K562 (cell line): ENCODE results near the gene TNIP1. TPM values are rescaled to one million over a fixed set of nuclear protein-coding genes. Genes with fewer than 3 reads are reported as not detected.
A peak's percentile ranks its signal among the peaks of the same experiment; 100 is the strongest.

Source experiments
- ATAC-seq: fragments of 200-7000 bp; cut with Tn5 transposase; 3 replicates; pipeline ENCODE4 v1.9.1; 2020; ENCODE audit warnings: moderate library complexity
- BruUV-seq: library from RNA; stranded (reverse); fragments of 400-500 nt; replicated peaks from 2 replicates; lab custom pipeline; 2021; lab: Mats Ljungman, UMichigan
- CTCF ChIA-PET: fragments of 300-600 bp; formaldehyde crosslinking; extraction: SDS; loops from one replicate; lab custom pipeline; 2021; ENCODE audit warnings: low intra/inter-chr PET ratio; lab: Yijun Ruan, JAX
- POLR2A ChIA-PET: fragments of 300-600, 350-650 bp; sonication (Branson Sonifier 250); formaldehyde crosslinking; extraction: SDS; loops from one replicate; lab custom pipeline; 2021; ENCODE audit warnings: antibody characterized with exemption, inconsistent platforms; lab: Yijun Ruan, JAX
- DNase-seq, 4 experiments: peaks; one replicate each; pipeline versions ENCODE4 v3.0.0 to v3.0.0-alpha.2; 2011 to 2018; ENCODE audit warnings: low spot score in 3 of 4, mixed read lengths in 3 of 4; ENCODE audit errors: extremely low read depth in 1 of 4
- FAIRE-seq: peaks from 2 replicates; lab custom pipeline; 2011; peaks lifted over from hg19 to GRCh38; lab: Jason Lieb, UNC
- H2AFZ ChIP-seq: 2 replicates; pipeline ENCODE4 v1.6.0; 2011; ENCODE audit warnings: low read depth, low read length, control low read depth, inconsistent platforms
- H3K27ac ChIP-seq: fragments of 200-600 bp; 3 replicates; pipeline ENCODE4 v1.8.0; 2011; ENCODE audit warnings: low read depth, mild to moderate bottlenecking, control low read depth, inconsistent platforms, low read length, moderate library complexity, mixed read lengths; ENCODE audit errors: extremely low read depth
- H3K27me3 ChIP-seq, 2 experiments: fragments of 300-600 bp in 1 of 2; 2 replicates in 1 of 2; 3 replicates in 1 of 2; pipeline versions ENCODE4 v1.6.0 to v1.8.0; 2011; ENCODE audit warnings: inconsistent platforms in 2 of 2, low read length in 2 of 2, mild to moderate bottlenecking in 1 of 2, mixed read lengths in 1 of 2, moderate library complexity in 1 of 2; ENCODE audit not compliant: control insufficient read depth in 2 of 2, insufficient read depth in 2 of 2
- H3K36me3 ChIP-seq: fragments of 300-600 bp; 3 replicates; pipeline ENCODE4 v1.8.0; 2011; ENCODE audit warnings: mild to moderate bottlenecking, low read length, inconsistent platforms; ENCODE audit not compliant: control insufficient read depth, insufficient read depth
- H3K4me1 ChIP-seq, 2 experiments: fragments of 200-600 bp in 1 of 2; replicated peaks in 1 of 2; 2 replicates in 1 of 2; 3 replicates in 1 of 2; pipeline versions ENCODE4 v1.5.1 to v1.8.0; 2011; ENCODE audit warnings: inconsistent platforms in 2 of 2, low read length in 2 of 2, mild to moderate bottlenecking in 1 of 2, mixed read lengths in 1 of 2, moderate library complexity in 1 of 2; ENCODE audit not compliant: control insufficient read depth in 2 of 2, insufficient read depth in 2 of 2
- H3K4me2 ChIP-seq: 2 replicates; pipeline ENCODE4 v1.6.1; 2011; ENCODE audit warnings: low read length, control low read depth, inconsistent platforms, mixed read lengths; ENCODE audit not compliant: insufficient read depth
- H3K4me3 ChIP-seq: fragments of 200-600 bp; sonication (generic), shearing (Covaris generic); 2 replicates; pipeline ENCODE4 v1.5.1; 2016; ENCODE audit warnings: control low read depth, inconsistent platforms
- H3K79me2 ChIP-seq: fragments of 200-600 bp; 3 replicates; pipeline ENCODE4 v1.8.0; 2011; ENCODE audit warnings: low read length, inconsistent platforms; ENCODE audit not compliant: control insufficient read depth, insufficient read depth
- H3K9ac ChIP-seq, 2 experiments: 2 replicates each; pipeline versions ENCODE4 v1.6.0 to v1.6.1; 2011; ENCODE audit warnings: low read depth in 2 of 2, low read length in 2 of 2, control low read depth in 1 of 2, inconsistent platforms in 1 of 2, mild to moderate bottlenecking in 1 of 2, mixed read lengths in 1 of 2; ENCODE audit not compliant: insufficient read depth in 1 of 2
- H3K9me1 ChIP-seq: one replicate; pipeline ENCODE4 v1.6.0; 2011; ENCODE audit warnings: inconsistent platforms, mild to moderate bottlenecking, low read length, moderate library complexity; ENCODE audit not compliant: control insufficient read depth, insufficient read depth
- H3K9me3 ChIP-seq: replicated peaks from 2 replicates; pipeline ENCODE4 v1.5.1; 2011; ENCODE audit warnings: low read depth, low read length, inconsistent platforms; ENCODE audit not compliant: control insufficient read depth, insufficient read depth
- H4K20me1 ChIP-seq: replicated peaks from 2 replicates; pipeline ENCODE4 v1.6.1; 2011; ENCODE audit warnings: low read length, inconsistent platforms, mixed read lengths; ENCODE audit not compliant: control insufficient read depth, insufficient read depth
- HNRNPLL ChIP-seq: fragments of 200-400 bp; formaldehyde crosslinking; IDR thresholded peaks from 2 replicates; pipeline ENCODE4 v1.6.1; 2017; ENCODE audit warnings: low read length, low read depth, mild to moderate bottlenecking; ENCODE audit not compliant: poor library complexity, severe bottlenecking
- NFXL1 ChIP-seq: fragments of 450-650 bp; formaldehyde crosslinking; IDR thresholded peaks from 2 replicates; pipeline ENCODE4 v1.4.0; 2021; ENCODE audit warnings: mild to moderate bottlenecking
- NONO ChIP-seq, 2 experiments: fragments of 200-400 bp in 1 of 2; fragments of 450-650 bp in 1 of 2; formaldehyde crosslinking in 1 of 2; IDR thresholded peaks; 2 replicates each; pipeline ENCODE4 v1.6.1; 2017; ENCODE audit warnings: low read depth in 2 of 2, mild to moderate bottlenecking in 2 of 2, moderate library complexity in 2 of 2, low read length in 1 of 2
- ZKSCAN1 ChIP-seq: fragments of 150-350 bp; IDR thresholded peaks from 2 replicates; pipeline ENCODE4 v1.6.1; 2016; ENCODE audit warnings: low read depth, low read length
- ZNF316 ChIP-seq: fragments of 450-650 bp; IDR thresholded peaks from 2 replicates; pipeline ENCODE4 v1.6.1; 2016
- WGBS: fragments of 100-300 bp; shearing (Covaris generic); methylation state at CpG from one replicate; pipeline ENCODE4 v1.1.6; 2016; ENCODE audit warnings: low coverage, mixed read lengths; ENCODE audit not compliant: insufficient coverage; ENCODE audit errors: missing lambda C conversion rate; 5-methylcytosine and 5-hydroxymethylcytosine counted together
- in situ Hi-C: fragments of 300-500 bp; cut with MboI; formaldehyde crosslinking; loops from 4 replicates; pipeline ENCODE4 v1.15.0; 2018; ENCODE audit warnings: inconsistent platforms, mixed read lengths
- intact Hi-C: fragments of 100-400 bp; cut with micrococcal nuclease; formaldehyde crosslinking; loops from 2 replicates; pipeline ENCODE4 v1.14.2; 2022
- polyA plus RNA-seq, 8 experiments: library from polyadenylated mRNA; depleted of rRNA in 4 of 8; stranded (reverse) in 5 of 8; unstranded in 3 of 8; fragments of >200 nt; fragmentation: Nextera tagmentation in 2 of 8; fragmentation: Illumina TruSeq in 1 of 8; extraction: Ambion mirVana in 2 of 8; extraction: Trizol in 1 of 8; gene quantifications; 2 replicates each; pipeline versions ENCODE4 v1.2.1 to v1.2.3, GENCODE V29; 2011 to 2014; ENCODE audit warnings: inconsistent platforms in 1 of 8, missing spikeins in 1 of 8
- total RNA-seq, 7 experiments: library from RNA; depleted of rRNA in 6 of 7; stranded (reverse); fragments of >200 nt in 6 of 7; fragmentation: Illumina TruSeq in 2 of 7; extraction: Trizol in 2 of 7; gene quantifications; 2 replicates each; pipeline versions ENCODE4 v1.2.1 to v1.2.3, GENCODE V29; 2011 to 2021; ENCODE audit warnings: low replicate concordance in 1 of 7
- TF ChIP-seq, protein P1 (sequence below): sonication (generic); formaldehyde crosslinking; IDR thresholded peaks from 2 replicates; pipeline ENCODE4 v1.8.1; 2023; ENCODE audit warnings: mild to moderate bottlenecking, missing genetic modification reagents

The TNIP1 gene
- total and polyA plus RNA-seq, 9 of the 15 experiments (the other 6 are each of a cell fraction or from before 2014, with no cell fraction given): 0.46 to 41.0 (median 24.6) TPM

DNA sequence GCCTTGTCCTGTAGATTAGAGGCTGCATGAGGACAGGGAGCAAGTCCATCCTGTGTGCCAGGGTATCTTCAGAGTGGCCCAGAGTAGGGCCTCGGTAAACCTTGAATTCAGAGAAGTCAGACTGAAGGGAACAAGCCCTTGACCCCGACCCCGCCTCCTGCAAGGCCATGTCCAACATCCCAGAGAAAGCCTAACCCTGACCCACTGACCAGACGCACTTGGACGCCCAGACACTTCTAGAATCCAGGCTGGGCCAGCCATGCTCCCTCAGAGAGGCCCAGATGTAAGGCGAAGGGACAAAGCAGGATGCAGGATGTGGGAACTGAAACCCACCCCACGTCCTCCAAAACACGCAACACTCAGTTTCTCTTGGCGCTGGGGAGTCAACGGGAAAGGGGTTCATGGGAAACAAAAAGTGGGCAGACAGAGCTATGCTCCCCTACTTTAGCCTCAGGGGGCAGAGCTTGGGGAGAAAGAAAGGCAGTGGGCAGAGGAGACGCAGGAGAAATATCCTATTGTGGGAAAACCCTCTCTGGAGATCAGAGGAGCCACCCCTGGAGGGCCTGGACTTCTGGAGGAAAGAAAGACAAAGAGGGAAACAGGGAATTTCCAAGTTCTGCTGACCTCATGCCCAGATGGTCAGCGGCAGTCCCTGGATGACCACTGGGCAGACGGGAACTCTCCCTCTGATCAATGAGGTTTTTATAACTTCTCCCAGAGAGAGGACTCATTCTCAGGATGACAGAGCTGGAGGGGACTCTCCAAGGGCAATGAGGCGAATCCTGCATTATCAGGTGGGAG, 13.0 kb downstream of the TNIP1 start:
- DNase-seq: no peak
- CTCF ChIA-PET: no interaction called here

DNA sequence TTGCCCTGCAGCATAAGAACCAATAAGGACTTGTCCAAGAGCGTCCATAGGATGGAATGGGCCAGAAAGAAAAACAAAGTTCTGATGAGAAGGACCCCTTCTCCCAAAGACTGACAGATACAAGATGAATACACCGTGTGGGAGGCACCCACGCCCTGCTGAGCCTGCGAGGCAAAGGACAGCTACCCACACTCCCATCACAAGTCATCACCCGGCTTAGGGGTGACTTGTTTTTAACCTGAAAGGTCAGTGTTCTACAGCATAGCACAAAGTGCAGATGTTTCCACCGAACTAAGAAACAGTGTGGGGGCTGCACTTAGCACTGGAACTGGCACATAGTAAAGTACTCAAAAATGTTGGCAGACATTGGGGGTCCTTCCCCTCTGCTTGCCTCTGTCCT, 13.9 kb downstream of the TNIP1 start:
- no peak for FAIRE-seq
- WGBS: 29% methylated on average over 6 of the region's 6 CpGs
- Histone ChIP-seq H4K20me1 (peaks cover 55% of the 10 kb centered on the region), H3K4me3 (no peak overlapping the region), H3K4me1 (peaks cover 11 to 20% of the 10 kb centered on the region in 2 experiments), H3K4me2 (no peak overlapping the region), H3K9me1 (peaks cover 20% of the 10 kb centered on the region), H3K27ac (no peak overlapping the region), H2AFZ (no peak overlapping the region), H3K79me2 (peaks cover 42% of the 10 kb centered on the region; the same call in 2 of the 3 replicates), H3K9ac (peak overlapping the region in 1 of 2 experiments; percentile 12; a peak in 1 of 4 replicates), H3K36me3 (peaks cover 39% of the 10 kb centered on the region), H3K27me3 (no peaks in the 10 kb centered on the region; a peak in 1 of 5 replicates), H3K9me3 (no peaks in the 10 kb centered on the region)
- ATAC-seq: no peak
- no TSS peak for BruUV-seq
- DNase-seq: no peak
- TF ChIP-seq HNRNPLL (no peak), NFXL1 (no peak), NONO (IDR thresholded peaks at IDR 0.05; ENCODE audit: low read depth in 2 of 2, low read length in 1 of 2) (no peak)
- TF ChIP-seq, protein P1, sequence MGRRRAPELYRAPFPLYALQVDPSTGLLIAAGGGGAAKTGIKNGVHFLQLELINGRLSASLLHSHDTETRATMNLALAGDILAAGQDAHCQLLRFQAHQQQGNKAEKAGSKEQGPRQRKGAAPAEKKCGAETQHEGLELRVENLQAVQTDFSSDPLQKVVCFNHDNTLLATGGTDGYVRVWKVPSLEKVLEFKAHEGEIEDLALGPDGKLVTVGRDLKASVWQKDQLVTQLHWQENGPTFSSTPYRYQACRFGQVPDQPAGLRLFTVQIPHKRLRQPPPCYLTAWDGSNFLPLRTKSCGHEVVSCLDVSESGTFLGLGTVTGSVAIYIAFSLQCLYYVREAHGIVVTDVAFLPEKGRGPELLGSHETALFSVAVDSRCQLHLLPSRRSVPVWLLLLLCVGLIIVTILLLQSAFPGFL (CRISPR knock-in tag): no peak
- in situ Hi-C loops (no loop called here), intact Hi-C loops (no loop called here)
- ChIA-PET POLR2A (no interaction called here), CTCF (no interaction called here)

More for the DNA sequence above, 13.0 kb downstream of the TNIP1 start:
- Histone ChIP-seq H2AFZ (no peak overlapping the region), H3K9me3 (no peaks in the 10 kb centered on the region), H3K4me1 (peaks cover 10 to 19% of the 10 kb centered on the region in 2 experiments), H3K9ac (no peak overlapping the region), H3K4me3 (no peak overlapping the region), H3K27ac (no peak overlapping the region)
- ATAC-seq: no peak
- no peak for FAIRE-seq
- in situ Hi-C loops: no loop called here
- no peak for TF ChIP-seq ZKSCAN1
- peak; percentile 34 for TF ChIP-seq ZNF316
- TF ChIP-seq, all 486 proteins: peak for 1
- no peak overlapping the region for H3K4me2 ChIP-seq
- intact Hi-C loops: no loop called here
- peaks cover 33% of the 10 kb centered on the region for H3K36me3 ChIP-seq
- 87% methylated on average over 14 of the region's 14 CpGs for WGBS
- peaks cover 47% of the 10 kb centered on the region; the same call in 2 of the 3 replicates for H3K79me2 ChIP-seq
- H3K9me1 ChIP-seq: peaks cover 16% of the 10 kb centered on the region
- no TSS peak for BruUV-seq
- H4K20me1 ChIP-seq: peaks cover 55% of the 10 kb centered on the region
- POLR2A ChIA-PET: interaction anchor here (2.7 kb wide), 1 partner anchor 12 kb away, joined by 12 read pairs; no protein-coding TSS in a partner anchor
- no peaks in the 10 kb centered on the region; a peak in 1 of 5 replicates for H3K27me3 ChIP-seq
